DND-41 (cell line): ENCODE results near the gene TUBB2B.

ENCODE experiments used
- CTCF ChIP-seq: IDR thresholded peaks from 2 replicates; pipeline ENCODE4 v1.5.1; 2012; ENCODE audit warnings: borderline replicate concordance, low read length, moderate library complexity, mild to moderate bottlenecking; ENCODE audit not compliant: poor library complexity, severe bottlenecking; ENCODE audit errors: extremely low read depth
- EZH2 ChIP-seq: IDR thresholded peaks from 3 replicates; pipeline ENCODE4 v1.6.1; 2012; ENCODE audit warnings: borderline replicate concordance, low read depth, mild to moderate bottlenecking, moderate library complexity, low read length, inconsistent platforms; ENCODE audit not compliant: severe bottlenecking

DNA sequence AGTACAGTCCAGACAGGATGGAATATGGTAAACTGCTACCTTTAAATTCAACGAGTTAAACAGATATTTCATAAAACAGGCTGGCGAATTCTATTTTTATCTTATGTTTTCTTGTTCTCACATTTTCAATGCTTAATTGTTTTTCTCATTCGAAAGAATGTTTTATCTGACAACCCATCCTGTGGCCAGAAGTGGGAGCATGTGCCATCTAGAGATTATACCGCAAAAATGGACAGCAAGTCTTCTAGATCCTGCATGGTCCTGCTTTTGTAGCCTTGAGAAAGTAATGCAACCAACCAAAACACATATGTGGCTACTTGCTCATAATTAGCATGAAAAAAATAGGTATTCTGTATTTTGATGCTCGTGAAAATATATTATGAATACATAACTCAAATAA lies 30.7 kb downstream of the TUBB2B start:
- TF ChIP-seq CTCF = no peak
- no peak for TF ChIP-seq EZH2
